ENCODE measurements around the gene SMPX. TPM values are rescaled to one million over a fixed set of nuclear protein-coding genes. Genes with fewer than 3 reads are reported as not detected.

Gene SMPX
- total and polyA plus RNA-seq, 2 donors (not counting 1 experiment from before 2014, with no cell fraction given) = not detected

- Histone ChIP-seq H4K20me1 (ENCODE audit: control insufficient read depth, extremely low read depth, insufficient read depth, low read length) (no peaks in the 10 kb centered on the region), H3K79me2 (ENCODE audit: control insufficient read depth, insufficient read depth, low read length) (no peaks in the 10 kb centered on the region), H3K9ac (ENCODE audit: insufficient read depth, low read length) (no peak overlapping the region), H3K4me2 (ENCODE audit: extremely low read depth, insufficient read depth, low read length) (no peak overlapping the region), H3K4me1 (ENCODE audit: control insufficient read depth, extremely low read depth, insufficient read depth, low read length) (no peaks in the 10 kb centered on the region), H3K36me3 (ENCODE audit: control insufficient read depth, insufficient read depth, low read length) (no peaks in the 10 kb centered on the region), H3K27me3 (ENCODE audit: control insufficient read depth, insufficient read depth, low read length) (no peaks in the 10 kb centered on the region), H3K4me3 (replicated peaks in 1 of 4; ENCODE audit: control extremely low read depth in 1 of 4, insufficient read depth in 1 of 4, low read depth in 3 of 4, low read length in 4 of 4) (no peak overlapping the region), H3K27ac (ENCODE audit: insufficient read depth, low read length) (no peak overlapping the region), H2AFZ (ENCODE audit: low read length) (no peak overlapping the region), H3K9me3 (ENCODE audit: control insufficient read depth, insufficient read depth, low read depth, low read length) (no peaks in the 10 kb centered on the region)
- no peak for TF ChIP-seq EZH2 (IDR thresholded peaks at IDR 0.05; ENCODE audit: low read length, missing control alignments)
- TF ChIP-seq CTCF (conservative IDR thresholded peaks at IDR 0.05 in 1 of 2, IDR thresholded peaks at IDR 0.05 in 1 of 2; ENCODE audit: low read depth in 1 of 2, low read length in 2 of 2) = no peak
- DNase-seq (ENCODE audit: low read depth in 2 of 2) = no peak
These were observed 55.2 kb downstream of the SMPX start for GRCh38 chrX:21702725-21703124.

- Histone ChIP-seq H3K4me1 (ENCODE audit: control insufficient read depth, extremely low read depth, insufficient read depth, low read length) (no peaks in the 10 kb centered on the region), H3K36me3 (ENCODE audit: control insufficient read depth, insufficient read depth, low read length) (no peaks in the 10 kb centered on the region), H3K79me2 (ENCODE audit: control insufficient read depth, insufficient read depth, low read length) (no peaks in the 10 kb centered on the region), H3K9ac (ENCODE audit: insufficient read depth, low read length) (no peak overlapping the region), H3K9me3 (ENCODE audit: control insufficient read depth, insufficient read depth, low read depth, low read length) (no peaks in the 10 kb centered on the region), H4K20me1 (ENCODE audit: control insufficient read depth, extremely low read depth, insufficient read depth, low read length) (no peaks in the 10 kb centered on the region), H3K27ac (ENCODE audit: insufficient read depth, low read length) (no peak overlapping the region), H3K4me3 (replicated peaks in 1 of 4; ENCODE audit: control extremely low read depth in 1 of 4, insufficient read depth in 1 of 4, low read depth in 3 of 4, low read length in 4 of 4) (no peak overlapping the region), H3K4me2 (ENCODE audit: extremely low read depth, insufficient read depth, low read length) (no peak overlapping the region), H3K27me3 (ENCODE audit: control insufficient read depth, insufficient read depth, low read length) (no peaks in the 10 kb centered on the region), H2AFZ (ENCODE audit: low read length) (no peak overlapping the region)
- no peak for DNase-seq (ENCODE audit: low read depth in 2 of 2)
- TF ChIP-seq CTCF (conservative IDR thresholded peaks at IDR 0.05 in 1 of 2, IDR thresholded peaks at IDR 0.05 in 1 of 2; ENCODE audit: low read depth in 1 of 2, low read length in 2 of 2) (no peak), EZH2 (IDR thresholded peaks at IDR 0.05; ENCODE audit: low read length, missing control alignments) (no peak)
These were observed 56.9 kb downstream of the SMPX start for GRCh38 chrX:21700967-21701366.

GRCh38 chrX:21700275-21700674, 57.6 kb downstream of the SMPX start:
- no peaks in the 10 kb centered on the region for H4K20me1 ChIP-seq (ENCODE audit: control insufficient read depth, extremely low read depth, insufficient read depth, low read length)
- TF ChIP-seq CTCF (conservative IDR thresholded peaks at IDR 0.05 in 1 of 2, IDR thresholded peaks at IDR 0.05 in 1 of 2; ENCODE audit: low read depth in 1 of 2, low read length in 2 of 2) = no peak
- no peak for TF ChIP-seq EZH2 (IDR thresholded peaks at IDR 0.05; ENCODE audit: low read length, missing control alignments)
- H3K4me3 ChIP-seq (replicated peaks in 1 of 4; ENCODE audit: control extremely low read depth in 1 of 4, insufficient read depth in 1 of 4, low read depth in 3 of 4, low read length in 4 of 4) = no peak overlapping the region
- H3K4me1 ChIP-seq (ENCODE audit: control insufficient read depth, extremely low read depth, insufficient read depth, low read length) = no peaks in the 10 kb centered on the region
- no peaks in the 10 kb centered on the region for H3K79me2 ChIP-seq (ENCODE audit: control insufficient read depth, insufficient read depth, low read length)
- H3K4me2 ChIP-seq (ENCODE audit: extremely low read depth, insufficient read depth, low read length) = no peak overlapping the region
- H3K9ac ChIP-seq (ENCODE audit: insufficient read depth, low read length) = no peak overlapping the region
- H3K27me3 ChIP-seq (ENCODE audit: control insufficient read depth, insufficient read depth, low read length) = no peaks in the 10 kb centered on the region
- no peak overlapping the region for H3K27ac ChIP-seq (ENCODE audit: insufficient read depth, low read length)
- H2AFZ ChIP-seq (ENCODE audit: low read length) = no peak overlapping the region
- no peaks in the 10 kb centered on the region for H3K9me3 ChIP-seq (ENCODE audit: control insufficient read depth, insufficient read depth, low read depth, low read length)
- H3K36me3 ChIP-seq (ENCODE audit: control insufficient read depth, insufficient read depth, low read length) = no peaks in the 10 kb centered on the region
- no peak for DNase-seq (ENCODE audit: low read depth in 2 of 2)

All from fibroblast of lung (primary cell).